ENCODE results near the gene SFTA2. TPM values are rescaled to one million over a fixed set of nuclear protein-coding genes. Genes with fewer than 3 reads are reported as not detected.

The SFTA2 gene
- polyA plus RNA-seq, 3 donors: not detected

DNA sequence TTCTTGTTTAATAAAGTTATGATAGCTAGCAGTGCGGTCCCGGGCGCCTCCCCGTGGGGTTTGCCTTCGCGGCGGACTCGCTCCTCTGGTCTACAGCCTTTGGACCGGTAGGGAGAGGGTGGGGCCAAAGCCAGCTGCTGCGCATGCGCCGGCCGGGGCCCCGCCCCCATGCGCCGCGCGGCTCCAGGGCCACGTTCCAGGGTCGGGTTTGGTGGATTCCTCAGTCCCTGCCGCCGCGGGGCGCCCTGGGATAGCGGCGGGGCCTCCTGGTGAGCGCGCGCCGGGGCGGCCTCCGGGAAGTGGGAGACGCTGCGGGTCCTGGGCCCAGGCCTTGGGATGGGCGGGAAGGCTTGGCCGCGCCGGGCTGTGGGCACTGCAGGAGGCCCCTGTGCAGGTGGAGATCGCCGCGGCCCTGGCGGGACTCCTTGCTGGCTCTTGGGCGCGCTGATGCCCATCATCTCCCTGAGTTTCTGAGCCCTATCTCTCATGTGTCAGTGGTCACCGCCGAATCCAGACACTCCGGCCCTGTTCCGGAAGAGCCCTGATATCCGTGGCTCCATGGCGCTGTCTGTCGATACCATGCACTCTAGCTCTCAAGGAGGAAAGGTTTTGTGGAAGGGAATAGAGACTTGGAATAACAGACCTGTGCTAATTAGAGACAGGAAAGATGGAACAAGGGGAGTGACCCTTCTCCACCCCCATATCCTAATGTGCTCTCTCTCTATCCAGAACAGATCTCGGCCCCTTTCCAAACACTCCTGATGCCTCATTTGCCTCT lies 17.7 kb downstream of the SFTA2 start, which contains the start of gene VARS2:
Gene VARS2 (plus strand): TSS at position 163 of the 778 bp plus-strand sequence. CDS start 599 bp downstream, at position 762.
- Mint-ChIP-seq H3K4me3 (peak within 1 kb of the TSS; percentile 94 to 96), H3K27me3 (ENCODE audit: low read depth in 3 of 3) (no peaks in the 10 kb centered on the region), H3K27ac (peak within 1 kb of the TSS; percentile 61 to 88 (median 84)), H3K9me3 (no peaks in the 10 kb centered on the region), H3K36me3 (peaks cover 52 to 60% of the 10 kb centered on the region in 2 donors), H3K4me1 (peaks cover 24% of the 10 kb centered on the region)
- Histone ChIP-seq H3K27me3 (ENCODE audit: control insufficient read depth in 2 of 2, insufficient read depth in 2 of 2, low read length in 2 of 2) (no peaks in the 10 kb centered on the region), H3K4me3 (replicated peaks in 1 of 3; ENCODE audit: low read depth in 2 of 3, low read length in 3 of 3) (peak within 1 kb of the TSS; percentile 62 to 90 (median 64)), H2AFZ (ENCODE audit: insufficient read depth, low read depth, low read length, poor library complexity, severe bottlenecking) (peak within 1 kb of the TSS; percentile 96), H3K79me2 (ENCODE audit: insufficient read depth, low read length) (peaks cover 3% of the 10 kb centered on the region), H3K27ac (ENCODE audit: low read depth in 1 of 2, low read length in 2 of 2) (peak within 1 kb of the TSS; percentile 11 to 76), H3K4me2 (replicated peaks; ENCODE audit: extremely low read depth, low read length, poor library complexity, severe bottlenecking) (peak within 1 kb of the TSS; percentile 98), H4K20me1 (ENCODE audit: insufficient read depth, low read length) (no peaks in the 10 kb centered on the region), H3K9ac (ENCODE audit: insufficient read depth, low read length, poor library complexity, severe bottlenecking) (peak within 1 kb of the TSS; percentile 74), H3K9me3 (replicated peaks in 1 of 2; ENCODE audit: control insufficient read depth in 1 of 2, insufficient read depth in 1 of 2, low read length in 2 of 2) (no peaks in the 10 kb centered on the region), H3K36me3 (replicated peaks in 1 of 2; ENCODE audit: control insufficient read depth in 1 of 2, insufficient read depth in 2 of 2, low read length in 2 of 2) (peaks cover 36 to 62% of the 10 kb centered on the region in 2 donors), H3K4me1 (ENCODE audit: control insufficient read depth in 1 of 2, insufficient read depth in 2 of 2, low read length in 2 of 2) (peaks cover 15 to 26% of the 10 kb centered on the region in 2 donors)
- intact Hi-C loops (cut with micrococcal nuclease): loop anchor here in 1 of 2 donors (10.0 kb wide), 1 partner anchor 171 kb away; no protein-coding TSS in a partner anchor
- TF ChIP-seq, protein P1, sequence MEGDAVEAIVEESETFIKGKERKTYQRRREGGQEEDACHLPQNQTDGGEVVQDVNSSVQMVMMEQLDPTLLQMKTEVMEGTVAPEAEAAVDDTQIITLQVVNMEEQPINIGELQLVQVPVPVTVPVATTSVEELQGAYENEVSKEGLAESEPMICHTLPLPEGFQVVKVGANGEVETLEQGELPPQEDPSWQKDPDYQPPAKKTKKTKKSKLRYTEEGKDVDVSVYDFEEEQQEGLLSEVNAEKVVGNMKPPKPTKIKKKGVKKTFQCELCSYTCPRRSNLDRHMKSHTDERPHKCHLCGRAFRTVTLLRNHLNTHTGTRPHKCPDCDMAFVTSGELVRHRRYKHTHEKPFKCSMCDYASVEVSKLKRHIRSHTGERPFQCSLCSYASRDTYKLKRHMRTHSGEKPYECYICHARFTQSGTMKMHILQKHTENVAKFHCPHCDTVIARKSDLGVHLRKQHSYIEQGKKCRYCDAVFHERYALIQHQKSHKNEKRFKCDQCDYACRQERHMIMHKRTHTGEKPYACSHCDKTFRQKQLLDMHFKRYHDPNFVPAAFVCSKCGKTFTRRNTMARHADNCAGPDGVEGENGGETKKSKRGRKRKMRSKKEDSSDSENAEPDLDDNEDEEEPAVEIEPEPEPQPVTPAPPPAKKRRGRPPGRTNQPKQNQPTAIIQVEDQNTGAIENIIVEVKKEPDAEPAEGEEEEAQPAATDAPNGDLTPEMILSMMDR (IDR thresholded peaks at IDR 0.05): no peak
- 0% methylated on average over 49 of the region's 52 CpGs for WGBS (ENCODE audit: insufficient coverage)
- peak; percentile 80 to 83 (median 82) for DNase-seq

DNA sequence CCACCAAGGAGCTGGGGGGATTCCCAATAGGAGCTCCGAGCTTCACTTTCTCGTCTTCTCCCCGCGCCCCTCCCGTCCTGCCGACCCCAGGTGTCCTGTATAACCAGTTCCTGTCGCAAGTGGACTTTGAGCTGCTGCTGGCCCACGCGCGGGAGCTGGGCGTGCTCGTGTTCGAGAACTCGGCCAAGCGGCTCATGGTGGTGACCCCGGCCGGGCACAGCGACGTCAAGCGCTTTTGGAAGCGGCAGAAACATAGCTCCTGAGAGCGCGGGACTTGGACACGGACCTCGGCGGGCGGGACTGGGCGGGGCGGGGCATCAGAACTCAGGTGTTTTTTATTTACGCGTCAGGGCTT lies 18.3 kb downstream of the SFTA2 start:
- Histone ChIP-seq H2AFZ (ENCODE audit: insufficient read depth, low read depth, low read length, poor library complexity, severe bottlenecking) (peak overlapping the region; percentile 96), H3K4me1 (ENCODE audit: control insufficient read depth in 1 of 2, insufficient read depth in 2 of 2, low read length in 2 of 2) (peaks cover 17 to 28% of the 10 kb centered on the region in 2 donors), H3K4me2 (replicated peaks; ENCODE audit: extremely low read depth, low read length, poor library complexity, severe bottlenecking) (peak overlapping the region; percentile 98), H3K27me3 (ENCODE audit: control insufficient read depth in 2 of 2, insufficient read depth in 2 of 2, low read length in 2 of 2) (no peaks in the 10 kb centered on the region), H3K9ac (ENCODE audit: insufficient read depth, low read length, poor library complexity, severe bottlenecking) (peak overlapping the region; percentile 74), H4K20me1 (ENCODE audit: insufficient read depth, low read length) (no peaks in the 10 kb centered on the region), H3K27ac (ENCODE audit: low read depth in 1 of 2, low read length in 2 of 2) (no peak overlapping the region), H3K79me2 (ENCODE audit: insufficient read depth, low read length) (peaks cover 7% of the 10 kb centered on the region), H3K9me3 (replicated peaks in 1 of 2; ENCODE audit: control insufficient read depth in 1 of 2, insufficient read depth in 1 of 2, low read length in 2 of 2) (no peaks in the 10 kb centered on the region), H3K36me3 (replicated peaks in 1 of 2; ENCODE audit: control insufficient read depth in 1 of 2, insufficient read depth in 2 of 2, low read length in 2 of 2) (peaks cover 35 to 59% of the 10 kb centered on the region in 2 donors), H3K4me3 (replicated peaks in 1 of 3; ENCODE audit: low read depth in 2 of 3, low read length in 3 of 3) (peak overlapping the region; percentile 62 to 90 (median 64))
- peak overlapping the region; percentile 94 to 96 for H3K4me3 Mint-ChIP-seq
- TF ChIP-seq, protein P1 (IDR thresholded peaks at IDR 0.05): no peak
- intact Hi-C loops (cut with micrococcal nuclease): loop anchor here in 1 of 2 donors (10.0 kb wide), 1 partner anchor 171 kb away; no protein-coding TSS in a partner anchor
- peak overlapping the region in 5 of 7 donors; percentile 55 to 87 (median 68) for H3K27ac Mint-ChIP-seq
- DNase-seq: no peak
- H3K4me1 Mint-ChIP-seq: peaks cover 28% of the 10 kb centered on the region
- peaks cover 49 to 56% of the 10 kb centered on the region in 2 donors for H3K36me3 Mint-ChIP-seq
- no peaks in the 10 kb centered on the region for H3K27me3 Mint-ChIP-seq (ENCODE audit: low read depth in 3 of 3)
- H3K9me3 Mint-ChIP-seq: no peaks in the 10 kb centered on the region
- 28% methylated on average over 30 of the region's 31 CpGs for WGBS (ENCODE audit: insufficient coverage)
